T-helper 1 cell (primary cell): Measurements from ENCODE around the gene RBM44.
"Not testable (repeated sequence)": the region's sequence is repeated elsewhere in the genome, so short reads cannot be mapped to it uniquely, and the experiment has no call there.

Source experiments
- DNase-seq, 5 donors: peaks; one replicate each; pipeline ENCODE4 v3.0.0-alpha.2; 2012 to 2020
- total RNA-seq, 4 donors: gene quantifications; one replicate each; lab custom pipeline; 2026; lab: John Stamatoyannopoulos, UW

The RBM44 gene, protein sequence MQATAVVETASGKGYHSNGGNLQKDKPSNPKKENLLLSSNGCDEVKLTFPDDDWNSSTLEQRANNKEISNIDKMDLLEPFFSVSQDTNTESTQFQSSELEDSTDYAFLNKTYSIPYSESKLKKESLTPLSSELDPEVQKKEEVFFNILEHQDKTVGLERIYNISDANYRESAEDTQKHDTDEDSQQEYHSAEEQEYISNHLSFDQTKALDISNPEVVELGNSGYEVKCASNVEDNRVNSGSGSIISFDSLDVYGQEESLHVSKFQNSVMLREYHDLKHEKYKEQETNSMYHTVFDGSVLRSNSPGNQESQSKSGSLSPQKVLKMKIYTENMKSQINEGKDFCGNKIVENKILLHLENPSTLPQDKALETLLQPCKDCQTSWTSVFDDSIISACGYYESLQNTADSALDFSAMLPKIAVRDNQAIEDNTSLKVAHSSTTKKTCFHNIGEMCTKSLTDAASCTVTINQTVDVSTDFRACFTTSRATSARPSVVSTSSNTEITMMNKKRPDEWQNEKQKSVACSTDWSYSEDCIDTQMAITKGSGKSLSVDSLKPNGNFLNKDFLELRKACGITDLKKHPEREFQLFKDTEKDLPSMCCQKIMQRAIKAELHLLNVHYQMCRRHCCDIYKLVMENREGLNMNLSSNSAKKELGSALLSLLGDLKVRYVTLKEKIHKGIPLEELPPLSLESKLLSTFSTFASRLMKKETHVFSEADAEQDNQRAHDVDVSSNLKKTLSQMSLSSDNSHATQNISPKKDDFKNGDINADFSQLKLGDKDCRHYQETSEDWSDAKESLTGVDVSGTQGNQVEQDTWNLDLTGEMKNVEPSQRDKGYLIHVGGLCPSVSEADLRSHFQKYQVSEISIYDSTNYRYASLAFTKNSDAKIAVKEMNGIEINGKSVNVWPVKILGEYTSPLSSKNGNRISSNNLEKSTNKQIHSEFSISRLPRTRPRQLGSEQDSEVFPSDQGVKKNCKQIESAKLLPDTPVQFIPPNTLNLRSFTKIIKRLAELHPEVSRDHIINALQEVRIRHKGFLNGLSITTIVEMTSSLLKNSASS
- total RNA-seq = 4.3 to 6.6 (median 6.3) reads per million in 4 donors

GRCh38 chr2:237798236-237799059, at the start of gene RBM44:
Gene RBM44 (plus strand): TSS chr2:237798779. CDS start chr2:237813610, 14,831 bp downstream.
- no peak for DNase-seq

DNA sequence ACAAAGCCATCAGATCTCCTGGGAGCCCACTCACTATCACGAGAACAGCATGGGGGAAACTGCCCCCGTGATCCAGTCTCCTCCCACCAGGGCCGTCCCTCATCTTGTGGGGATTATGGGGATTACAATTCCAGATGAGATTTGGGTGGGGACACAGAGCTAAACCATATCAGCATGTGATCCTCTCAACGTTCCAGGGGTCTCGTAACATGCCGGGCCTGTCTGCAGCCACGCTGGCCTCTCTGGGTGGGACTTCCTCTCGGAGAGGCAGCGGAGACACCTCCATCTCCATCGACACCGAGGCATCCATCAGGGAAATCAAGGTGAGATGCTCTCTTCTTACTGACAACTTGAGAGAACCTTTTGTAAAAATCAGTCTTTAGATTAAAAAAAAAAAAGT, 49.6 kb upstream of the RBM44 start:
- no peak for DNase-seq

GRCh38 chr2:237749961-237750360, 48.6 kb upstream of the RBM44 start:
- DNase-seq = no peak

- DNase-seq = not testable (repeated sequence)
Observed at GRCh38 chr2:237750441-237750840, 48.1 kb upstream of the RBM44 start.

GRCh38 chr2:237752761-237753165, 45.8 kb upstream of the RBM44 start:
- peak in 1 of 5 donors; percentile 56 for DNase-seq

DNA sequence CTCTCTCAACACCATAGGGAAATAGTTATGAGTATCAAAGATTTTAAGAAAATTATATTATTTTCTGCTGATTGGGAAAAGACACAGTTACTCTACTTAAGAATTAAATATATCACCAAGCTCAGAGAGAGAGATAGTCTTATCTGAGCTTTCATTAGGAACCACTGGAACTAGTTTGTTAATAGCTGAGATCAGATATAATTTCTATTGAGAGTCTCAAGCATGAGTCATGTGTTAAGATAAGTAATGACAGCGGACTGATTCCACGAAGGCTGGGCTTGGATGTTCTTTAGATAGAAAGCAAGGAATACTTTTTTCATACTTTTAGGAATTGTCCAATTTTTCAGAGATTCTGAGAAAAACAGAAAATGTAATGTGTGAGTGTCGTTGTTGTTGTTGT, 44.4 kb upstream of the RBM44 start:
- DNase-seq = no peak

DNA sequence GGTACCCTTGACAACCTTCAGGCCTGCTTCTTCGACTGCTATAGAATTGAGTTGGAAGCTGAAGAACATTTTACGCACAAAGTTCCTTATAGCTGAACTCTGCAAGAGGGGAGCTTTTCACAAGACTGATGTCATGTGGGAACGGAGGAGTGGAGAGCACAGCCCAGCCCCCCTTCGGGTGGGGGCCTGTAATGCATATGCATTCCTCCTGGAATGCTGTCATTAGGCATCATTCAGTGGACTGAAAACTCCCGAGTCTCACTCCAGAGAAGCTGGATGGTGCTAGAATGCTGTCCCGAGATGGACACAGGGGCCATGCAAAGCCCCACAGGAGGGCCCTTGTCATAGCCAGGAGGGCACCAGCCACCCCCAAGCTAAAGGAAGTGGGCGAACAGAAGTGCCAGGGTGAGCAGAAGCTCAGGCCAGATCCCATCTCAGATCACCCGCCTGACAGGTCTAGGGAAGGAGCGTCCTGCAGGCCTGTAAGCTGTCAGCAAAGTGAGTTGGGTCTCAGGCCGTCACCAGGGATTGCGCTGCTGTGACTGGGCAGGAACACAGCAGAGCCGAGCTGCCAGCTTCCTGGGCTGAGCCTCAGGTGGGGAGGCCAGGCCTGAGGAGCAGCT, 43.8 kb upstream of the RBM44 start:
- DNase-seq = no peak

DNA sequence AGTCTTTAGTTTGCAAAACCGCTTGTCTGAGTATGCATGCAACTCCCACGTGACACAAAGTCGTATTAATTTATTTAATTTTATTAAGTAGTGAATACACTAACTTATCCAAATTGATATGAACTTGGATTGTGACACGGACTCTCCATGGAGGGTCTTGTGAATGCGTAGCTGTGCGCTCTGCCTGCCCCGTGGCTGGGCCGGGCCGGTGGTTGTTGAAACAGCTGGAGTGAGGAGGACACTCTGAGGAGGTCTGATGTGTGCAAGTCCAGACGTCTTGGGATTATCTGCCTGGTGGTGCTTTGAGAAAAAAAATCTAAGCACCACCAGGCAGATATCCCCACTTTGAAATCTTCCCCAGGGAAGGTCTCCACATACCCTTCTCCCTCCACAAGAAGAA, 41.0 kb upstream of the RBM44 start:
- no peak for DNase-seq

DNA sequence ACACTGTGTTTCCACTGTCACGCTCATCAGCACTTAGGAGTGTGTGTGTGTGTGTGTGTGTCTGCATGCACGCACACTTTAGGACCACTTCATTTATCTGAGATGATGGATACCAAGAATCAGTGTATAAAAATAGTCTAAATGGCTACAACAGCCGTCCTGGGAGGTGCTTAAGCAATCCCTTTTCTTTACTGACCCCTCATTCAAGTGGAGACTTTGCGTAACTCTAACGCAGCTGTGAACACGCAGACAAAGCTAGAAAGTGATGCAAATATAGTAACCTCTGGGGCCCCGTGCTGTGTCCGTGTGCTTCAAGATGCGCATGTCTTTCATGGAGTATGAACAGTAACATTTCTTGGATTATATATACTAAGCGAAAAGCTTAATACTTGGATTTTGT, 40.4 kb upstream of the RBM44 start:
- DNase-seq = no peak

GRCh38 chr2:237759176-237759575, 39.4 kb upstream of the RBM44 start:
- no peak for DNase-seq

GRCh38 chr2:237760506-237761502, 37.8 kb upstream of the RBM44 start:
- DNase-seq = no peak

- not testable (repeated sequence) for DNase-seq
Observed at GRCh38 chr2:237762291-237763182, 36.0 kb upstream of the RBM44 start.

DNA sequence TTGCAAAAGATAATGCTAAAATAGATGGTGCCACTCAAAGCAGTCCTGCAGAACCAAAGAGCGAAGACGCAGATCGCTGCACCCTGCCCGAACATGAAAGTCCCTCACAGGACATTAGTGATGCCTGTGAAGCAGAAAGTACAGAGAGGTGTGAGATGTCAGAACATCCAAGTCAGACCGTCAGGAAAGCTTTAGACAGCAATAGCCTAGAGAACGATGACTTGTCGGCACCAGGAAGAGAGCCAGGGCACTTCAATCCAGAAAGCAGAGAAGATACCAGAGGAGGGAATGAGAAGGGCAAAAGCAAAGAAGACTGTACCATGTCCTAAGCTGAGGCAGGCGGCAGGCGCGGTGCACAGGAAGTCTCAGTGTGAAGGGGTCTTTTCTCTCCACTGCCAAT, 34.8 kb upstream of the RBM44 start:
- no peak for DNase-seq

GRCh38 chr2:237765122-237765521, 33.5 kb upstream of the RBM44 start:
- DNase-seq = not testable (repeated sequence)

DNA sequence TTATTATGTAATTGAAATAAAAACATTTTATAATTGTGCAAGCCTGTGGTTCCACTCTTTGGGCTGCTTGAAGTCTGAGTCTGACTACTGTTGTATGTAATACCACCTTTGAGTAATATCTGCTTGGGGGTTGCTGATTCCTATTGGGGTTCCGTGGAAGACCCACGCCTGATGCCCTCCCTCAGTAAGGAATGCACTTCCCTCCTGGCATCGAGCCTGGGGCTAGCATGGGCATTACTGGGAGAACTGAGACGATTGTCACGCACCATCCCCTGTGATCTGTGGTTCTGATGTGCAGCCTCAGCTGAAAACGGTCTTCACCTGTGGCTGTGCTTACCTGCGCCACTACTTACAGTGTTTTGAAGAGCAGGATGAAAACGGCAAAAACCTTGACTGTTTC, 32.7 kb upstream of the RBM44 start:
- DNase-seq = no peak

GRCh38 chr2:237766340-237766739, 32.2 kb upstream of the RBM44 start:
- no peak for DNase-seq

DNA sequence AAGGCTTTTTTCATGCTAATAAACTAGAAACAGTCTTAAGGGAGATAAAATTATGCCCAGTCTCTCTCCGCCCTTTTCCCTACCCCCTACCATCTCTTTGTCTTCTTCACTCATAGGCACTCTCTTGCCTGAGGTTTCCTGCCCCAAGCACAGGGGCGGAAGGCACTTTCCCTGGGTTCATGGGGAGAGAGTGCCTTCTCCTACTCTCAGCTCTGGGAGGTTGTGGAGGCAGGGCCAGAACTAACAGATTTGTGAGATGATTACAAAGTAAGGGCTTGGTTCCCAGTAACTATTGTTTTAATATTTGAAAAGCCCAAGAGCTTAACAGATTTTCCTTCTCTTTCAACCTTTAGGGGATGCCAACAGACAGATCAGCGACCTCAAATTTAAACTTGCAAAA, 26.1 kb upstream of the RBM44 start:
- DNase-seq = no peak

DNA sequence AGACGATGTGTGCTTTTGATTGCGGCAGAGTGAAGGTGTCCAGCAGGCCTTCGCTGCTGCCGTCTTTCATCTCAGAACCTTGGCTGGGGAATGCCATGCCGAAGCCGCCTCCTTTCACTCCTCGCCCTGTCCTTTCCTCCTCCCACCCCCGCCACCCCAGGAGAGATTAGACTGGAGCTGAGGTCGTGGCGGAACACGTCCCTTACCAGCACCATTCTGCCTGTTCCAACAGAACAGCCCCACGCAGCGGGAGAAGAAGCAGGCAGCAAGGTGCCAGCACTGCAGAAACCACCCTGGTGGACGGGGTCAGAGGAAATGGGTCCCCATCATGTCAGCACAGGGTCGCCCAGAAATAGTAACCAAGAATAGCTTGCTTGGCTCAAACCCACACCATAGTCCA, 24.8 kb upstream of the RBM44 start:
- DNase-seq = no peak

- peak in 2 of 5 donors; percentile 24 to 37 for DNase-seq
Observed at GRCh38 chr2:237774811-237775553, 23.6 kb upstream of the RBM44 start.
